ENCODE data around the gene CARS2.
A peak's percentile ranks its signal among the peaks of the same experiment; 100 is the strongest.

The CARS2 gene

DNA sequence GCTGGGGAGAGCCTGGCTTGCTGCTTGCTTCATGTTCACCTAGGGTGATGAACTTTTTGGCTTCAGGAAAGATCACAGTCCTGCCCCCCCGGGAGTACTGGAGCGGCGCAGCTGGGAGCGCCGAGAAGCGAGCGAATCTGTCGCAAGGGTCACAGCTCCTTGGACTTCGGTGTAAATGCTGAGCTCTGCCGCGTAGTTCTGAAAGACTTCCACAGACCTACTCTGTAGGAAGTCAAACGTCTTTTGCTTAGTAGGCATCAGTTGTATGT is 10.3 kb upstream of the CARS2 start:
- DNase-seq (ENCODE audit: insufficient read length) = no peak
- FAIRE-seq = peak; percentile 72
- no peak for TF ChIP-seq POLR2AphosphoS5 (IDR thresholded peaks at IDR 0.05; ENCODE audit: low read depth, low read length)
- no peak for TF ChIP-seq TAF1 (IDR thresholded peaks at IDR 0.05; ENCODE audit: borderline replicate concordance, low read depth, low read length)
- no peak for TF ChIP-seq POLR2A (IDR thresholded peaks at IDR 0.05; ENCODE audit: low read depth, low read length)

GRCh38 chr13:110715395-110716246 is 9.7 kb upstream of the CARS2 start:
- FAIRE-seq = peak; percentile 98
- peak; percentile 65; the same call in 1 of the 2 replicates for TF ChIP-seq TAF1 (IDR thresholded peaks at IDR 0.05; ENCODE audit: borderline replicate concordance, low read depth, low read length)
- TF ChIP-seq POLR2A (IDR thresholded peaks at IDR 0.05; ENCODE audit: low read depth, low read length) = no peak; the same call in 1 of the 2 replicates
- peak; percentile 94 for DNase-seq (ENCODE audit: insufficient read length)

GRCh38 chr13:110714797-110715394 is 9.0 kb upstream of the CARS2 start:
- TF ChIP-seq POLR2A (IDR thresholded peaks at IDR 0.05; ENCODE audit: low read depth, low read length) (peak; percentile 100), TAF1 (IDR thresholded peaks at IDR 0.05; ENCODE audit: borderline replicate concordance, low read depth, low read length) (peak; percentile 94), POLR2AphosphoS5 (IDR thresholded peaks at IDR 0.05; ENCODE audit: low read depth, low read length) (peak; percentile 100)
- FAIRE-seq = no peak
- DNase-seq (ENCODE audit: insufficient read length) = no peak

DNA sequence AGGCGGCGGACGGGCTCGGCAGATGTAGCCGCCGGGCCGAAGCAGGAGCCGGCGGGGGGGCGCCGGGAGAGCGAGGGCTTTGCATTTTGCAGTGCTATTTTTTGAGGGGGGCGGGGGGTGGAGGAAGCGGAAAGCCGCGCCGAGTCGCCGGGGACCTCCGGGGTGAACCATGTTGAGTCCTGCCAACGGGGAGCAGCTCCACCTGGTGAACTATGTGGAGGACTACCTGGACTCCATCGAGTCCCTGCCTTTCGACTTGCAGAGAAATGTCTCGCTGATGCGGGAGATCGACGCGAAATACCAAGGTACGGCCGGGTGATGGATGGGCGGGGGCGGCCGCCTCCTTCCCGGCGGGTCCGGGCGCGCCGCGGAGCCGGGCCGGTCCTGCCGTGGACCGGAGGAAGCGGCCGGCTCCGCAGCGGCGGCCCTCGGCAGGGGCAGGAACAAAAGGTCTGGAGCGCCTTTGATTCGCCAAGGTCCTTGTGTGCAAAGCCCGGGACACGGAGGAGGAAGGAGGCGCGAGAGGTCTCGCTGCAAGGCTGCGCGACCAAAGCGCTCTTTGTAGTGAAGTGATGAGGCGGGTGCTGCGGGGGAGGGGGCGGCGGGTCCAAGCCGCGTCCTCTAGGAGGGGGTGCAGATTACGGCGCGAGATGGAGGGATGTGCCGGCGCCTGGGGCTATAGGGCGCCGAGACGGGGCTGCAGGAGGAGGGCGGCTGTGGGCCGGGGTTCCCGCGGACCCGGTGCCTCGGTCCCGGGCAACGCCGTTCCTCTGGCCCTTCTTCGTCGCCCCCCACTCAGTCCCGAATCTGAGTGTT is 8.3 kb upstream of the CARS2 start:
- FAIRE-seq = peak; percentile 78
- DNase-seq (ENCODE audit: insufficient read length) = peak; percentile 29
- TF ChIP-seq TAF1 (IDR thresholded peaks at IDR 0.05; ENCODE audit: borderline replicate concordance, low read depth, low read length) = no peak
- TF ChIP-seq POLR2A (IDR thresholded peaks at IDR 0.05; ENCODE audit: low read depth, low read length) = no peak
- no peak for TF ChIP-seq POLR2AphosphoS5 (IDR thresholded peaks at IDR 0.05; ENCODE audit: low read depth, low read length)

DNA sequence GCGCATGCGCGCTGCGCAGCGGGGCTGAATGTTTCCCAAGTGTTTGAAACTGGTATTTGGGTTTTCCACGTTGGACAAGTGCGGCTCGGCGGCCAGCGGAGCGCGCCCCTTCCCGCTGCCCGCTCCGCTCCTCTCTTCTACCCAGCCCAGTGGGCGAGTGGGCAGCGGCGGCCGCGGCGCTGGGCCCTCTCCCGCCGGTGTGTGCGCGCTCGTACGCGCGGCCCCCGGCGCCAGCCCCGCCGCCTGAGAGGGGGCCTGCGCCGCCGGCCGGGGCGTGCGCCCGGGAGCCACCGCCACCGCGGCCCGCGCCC is 7.7 kb upstream of the CARS2 start, which contains the start of gene ING1:
Gene ING1 (plus strand): TSS at position 59 of the 311 bp plus-strand sequence. CDS start 450 bp downstream, outside the sequence.
- DNase-seq (ENCODE audit: insufficient read length) = no peak
- TF ChIP-seq POLR2A (IDR thresholded peaks at IDR 0.05; ENCODE audit: low read depth, low read length) = no peak
- no peak for TF ChIP-seq POLR2AphosphoS5 (IDR thresholded peaks at IDR 0.05; ENCODE audit: low read depth, low read length)
- TF ChIP-seq TAF1 (IDR thresholded peaks at IDR 0.05; ENCODE audit: borderline replicate concordance, low read depth, low read length) = no peak
- FAIRE-seq = no peak

GRCh38 chr13:110712849-110713641 is 7.1 kb upstream of the CARS2 start:
- FAIRE-seq (peak; percentile 99), DNase-seq (ENCODE audit: insufficient read length) (peak; percentile 90)
- TF ChIP-seq TAF1 (IDR thresholded peaks at IDR 0.05; ENCODE audit: borderline replicate concordance, low read depth, low read length) (peak; percentile 84; the same call in 1 of the 2 replicates), POLR2A (IDR thresholded peaks at IDR 0.05; ENCODE audit: low read depth, low read length) (peak; percentile 100), POLR2AphosphoS5 (IDR thresholded peaks at IDR 0.05; ENCODE audit: low read depth, low read length) (peak; percentile 100)

DNA sequence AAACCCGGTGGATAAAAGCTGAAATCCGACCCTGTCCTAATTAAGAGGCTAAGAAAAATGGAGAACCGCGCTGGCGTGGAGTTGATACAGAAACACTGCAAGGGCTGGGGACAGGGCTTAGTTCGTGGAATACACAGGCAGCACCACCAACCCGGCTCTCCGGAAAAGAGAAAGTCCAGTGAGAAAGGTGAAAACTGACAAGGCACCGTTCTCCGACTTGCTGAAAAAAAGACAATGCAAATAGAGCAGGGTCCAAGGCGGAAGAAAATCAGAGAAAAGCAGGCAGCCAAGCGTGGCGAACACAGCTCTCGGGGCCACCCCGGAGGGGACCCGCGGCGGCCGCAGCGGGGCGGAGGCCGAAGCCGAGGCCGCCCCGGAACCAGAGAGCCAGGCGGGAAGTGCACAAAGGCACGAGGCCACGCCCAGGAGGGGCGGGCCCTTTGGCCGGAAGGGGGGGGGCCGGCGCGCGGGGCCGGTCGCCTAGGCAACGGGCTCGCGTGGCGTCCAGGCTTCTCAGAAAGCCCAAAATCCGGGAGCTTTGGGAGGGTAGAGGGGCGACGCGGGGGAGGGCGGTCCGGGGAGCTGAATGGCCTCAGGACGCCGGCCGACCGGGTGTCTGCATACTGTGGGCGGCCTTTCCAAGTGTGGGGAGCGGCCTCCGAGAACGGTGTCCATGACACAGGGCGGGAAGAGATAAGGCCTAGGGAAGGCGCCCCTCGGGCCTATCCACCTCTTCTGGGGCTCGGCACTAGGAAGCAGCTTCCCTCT is 6.3 kb upstream of the CARS2 start:
- peak; percentile 36; the same call in 1 of the 2 replicates for TF ChIP-seq POLR2AphosphoS5 (IDR thresholded peaks at IDR 0.05; ENCODE audit: low read depth, low read length)
- TF ChIP-seq TAF1 (IDR thresholded peaks at IDR 0.05; ENCODE audit: borderline replicate concordance, low read depth, low read length) = no peak
- TF ChIP-seq POLR2A (IDR thresholded peaks at IDR 0.05; ENCODE audit: low read depth, low read length) = peak; percentile 72
- FAIRE-seq (no peak), DNase-seq (ENCODE audit: insufficient read length) (peak; percentile 79)

DNA sequence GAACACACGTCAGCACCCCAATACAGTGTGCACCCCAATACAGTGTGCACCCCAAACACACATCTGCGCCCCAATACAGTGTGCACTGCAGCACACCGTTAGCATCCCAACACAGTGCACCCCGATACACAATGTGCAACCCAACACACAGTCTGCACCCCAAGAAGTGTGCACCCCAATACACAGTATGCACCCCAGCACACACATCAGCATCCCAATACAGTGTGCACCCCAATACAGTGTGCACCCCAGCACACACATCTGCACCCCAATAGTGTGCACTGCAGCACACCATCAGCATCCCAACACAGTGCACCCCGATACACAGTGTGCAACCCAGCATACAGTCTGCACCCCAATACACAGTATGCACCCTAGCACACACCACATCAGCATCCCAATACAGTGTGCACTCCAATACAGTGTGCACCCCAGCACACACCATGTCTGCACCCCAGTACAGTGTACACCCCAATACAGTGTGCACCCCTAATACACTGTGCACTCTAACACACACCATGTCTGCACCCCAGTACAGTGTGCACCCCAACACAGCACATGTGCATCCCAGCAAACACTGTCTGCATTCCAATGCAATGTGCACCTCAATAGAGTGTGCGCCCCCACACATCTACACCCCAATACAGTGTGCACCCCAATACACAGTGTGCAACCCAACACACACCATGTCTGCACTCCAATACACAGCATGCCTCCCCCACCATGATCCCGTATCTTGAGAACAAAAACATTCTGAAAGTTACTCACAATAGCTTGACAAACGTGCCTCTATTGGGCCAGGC is 855 bp upstream of the CARS2 start:
- TF ChIP-seq POLR2AphosphoS5 (IDR thresholded peaks at IDR 0.05; ENCODE audit: low read depth, low read length) = no peak
- TF ChIP-seq TAF1 (IDR thresholded peaks at IDR 0.05; ENCODE audit: borderline replicate concordance, low read depth, low read length) = no peak
- no peak for TF ChIP-seq POLR2A (IDR thresholded peaks at IDR 0.05; ENCODE audit: low read depth, low read length)
- no peak for DNase-seq (ENCODE audit: insufficient read length)
- FAIRE-seq = peak; percentile 27

- FAIRE-seq = peak; percentile 46
- no peak for DNase-seq (ENCODE audit: insufficient read length)
- no peak for TF ChIP-seq POLR2A (IDR thresholded peaks at IDR 0.05; ENCODE audit: low read depth, low read length)
- TF ChIP-seq POLR2AphosphoS5 (IDR thresholded peaks at IDR 0.05; ENCODE audit: low read depth, low read length) = no peak
- TF ChIP-seq TAF1 (IDR thresholded peaks at IDR 0.05; ENCODE audit: borderline replicate concordance, low read depth, low read length) = no peak
These were observed 525 bp downstream of the CARS2 start for GRCh38 chr13:110705356-110705825.
